HG03135 (cell line): ENCODE data around the gene PRDM16.

Source experiments
- ATAC-seq: cut with Tn5 transposase; IDR thresholded peaks from one replicate; pipeline ENCODE4 v1.9.1; 2021; ENCODE audit warnings: mild to moderate bottlenecking, moderate library complexity; ENCODE audit not compliant: unreplicated experiment

PRDM16 gene

DNA sequence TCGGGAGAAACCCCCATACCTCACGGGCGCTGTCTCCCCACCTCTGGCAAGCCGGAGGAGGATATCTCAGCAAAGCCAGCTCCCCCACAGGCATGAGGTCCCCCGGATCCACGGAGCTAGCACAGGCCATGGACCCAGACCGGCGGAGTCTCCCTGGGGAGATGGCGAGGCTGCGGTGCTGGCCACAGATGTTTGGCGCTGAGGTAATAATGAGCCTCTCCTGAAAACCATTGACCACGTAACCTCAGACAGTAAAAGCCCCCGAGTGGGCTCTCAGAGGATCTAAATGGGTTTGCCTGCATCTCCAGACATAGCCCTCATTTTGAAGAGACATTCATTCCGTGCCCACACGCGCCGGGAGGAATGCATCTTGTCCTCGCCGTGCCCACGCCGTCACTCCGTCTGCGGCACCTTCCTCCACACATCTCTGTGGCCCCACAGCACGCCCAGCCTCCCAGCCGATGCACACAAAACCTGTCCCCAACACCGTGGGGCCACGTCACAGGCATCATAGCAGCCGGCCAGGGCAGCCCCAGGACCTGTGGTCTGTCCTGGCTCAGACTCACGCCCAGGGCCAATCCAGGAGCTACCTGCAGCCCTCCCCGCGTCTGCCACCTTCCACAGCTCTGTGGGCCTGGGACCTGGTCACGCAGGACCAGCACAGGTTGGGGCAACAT, 150.9 kb downstream of the PRDM16 start:
- ATAC-seq = no peak

GRCh38 chr1:3221112-3222041, 152.4 kb downstream of the PRDM16 start:
- no peak for ATAC-seq

DNA sequence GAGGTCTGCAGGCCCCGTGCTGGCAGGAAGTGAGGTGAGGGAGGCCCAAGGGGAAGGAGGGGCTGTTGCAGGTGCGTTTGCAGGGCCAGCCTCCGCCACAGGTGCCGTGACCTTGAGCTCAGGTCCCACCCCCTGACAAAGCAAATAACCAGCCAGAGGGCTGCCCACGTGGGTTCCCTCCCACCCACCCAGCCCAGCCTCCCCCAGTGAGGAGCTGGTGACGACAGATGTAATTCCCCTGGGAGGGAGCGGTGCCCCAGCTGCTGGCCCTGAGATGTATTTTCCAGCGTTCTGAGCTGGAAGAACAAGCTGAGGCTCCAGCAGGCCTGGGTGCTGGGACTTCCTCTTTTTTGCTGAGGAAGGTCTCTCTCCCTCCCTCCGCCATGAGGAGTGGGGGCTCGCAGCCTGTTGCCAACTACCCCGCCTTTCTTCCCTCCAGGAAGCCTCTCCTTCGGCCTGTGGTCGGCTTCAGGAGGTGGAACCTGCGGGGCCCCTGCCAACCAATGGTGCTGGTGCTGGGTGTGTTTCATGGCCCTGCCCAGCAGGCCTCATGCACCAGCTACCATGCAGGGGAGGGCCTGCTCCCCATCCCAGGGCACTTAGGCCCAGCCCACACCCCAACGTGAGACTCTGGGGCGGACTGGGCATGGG, 153.2 kb downstream of the PRDM16 start:
- ATAC-seq = no peak

GRCh38 chr1:3225661-3226060, 156.7 kb downstream of the PRDM16 start:
- ATAC-seq = no peak

GRCh38 chr1:3226191-3226590, 157.2 kb downstream of the PRDM16 start:
- no peak for ATAC-seq

DNA sequence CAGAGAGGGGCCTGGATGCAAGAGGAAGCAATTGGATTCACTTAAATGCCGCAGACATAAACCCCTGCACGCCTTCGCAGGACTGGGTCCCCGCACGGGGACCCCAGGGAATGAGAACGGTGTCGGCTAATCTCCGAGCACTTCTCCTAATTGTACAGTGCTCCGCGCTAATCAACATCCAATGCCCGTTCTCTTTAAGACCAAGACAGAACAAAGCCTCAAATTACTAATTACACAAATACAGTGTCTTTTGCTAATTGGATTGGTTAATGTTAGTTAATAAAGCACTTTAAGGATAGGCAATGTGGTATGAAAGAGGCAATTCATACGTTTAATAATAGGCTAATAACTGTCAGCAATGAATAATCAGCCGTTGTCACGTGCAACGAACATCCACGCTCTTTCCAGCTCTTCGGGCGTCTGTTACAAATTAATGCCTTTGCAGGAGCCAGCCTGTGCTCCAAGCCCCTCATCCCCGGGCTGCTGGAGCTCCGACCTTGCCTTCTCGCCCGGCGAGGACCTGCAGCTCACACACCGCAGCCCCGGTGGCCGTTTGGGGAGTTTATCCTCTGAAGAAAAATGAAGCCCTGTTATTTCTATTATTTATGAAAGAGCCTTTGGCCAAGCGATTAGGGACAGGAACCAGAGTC, 157.8 kb downstream of the PRDM16 start:
- ATAC-seq = no peak

GRCh38 chr1:3227351-3227704, 158.3 kb downstream of the PRDM16 start:
- no peak for ATAC-seq

DNA sequence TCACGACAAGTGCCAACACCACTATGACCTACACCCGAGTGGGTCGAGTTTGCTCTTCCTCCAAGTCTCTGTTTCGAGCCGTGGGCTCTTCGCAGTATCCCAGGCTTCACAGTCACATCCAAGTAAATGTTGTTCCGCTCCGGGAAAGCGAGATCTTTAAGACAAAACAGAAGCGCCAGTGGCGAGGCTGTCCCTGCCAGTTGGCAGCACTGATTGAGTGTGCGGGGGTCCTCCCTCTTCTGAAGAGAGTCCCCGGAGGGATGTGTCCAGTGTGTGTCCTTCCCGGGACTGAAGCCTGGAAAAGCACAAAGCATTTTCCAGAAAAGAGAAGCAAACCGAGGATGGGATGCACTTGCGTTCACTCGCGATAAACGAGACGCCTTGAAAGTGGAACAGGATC, 158.9 kb downstream of the PRDM16 start:
- no peak for ATAC-seq

DNA sequence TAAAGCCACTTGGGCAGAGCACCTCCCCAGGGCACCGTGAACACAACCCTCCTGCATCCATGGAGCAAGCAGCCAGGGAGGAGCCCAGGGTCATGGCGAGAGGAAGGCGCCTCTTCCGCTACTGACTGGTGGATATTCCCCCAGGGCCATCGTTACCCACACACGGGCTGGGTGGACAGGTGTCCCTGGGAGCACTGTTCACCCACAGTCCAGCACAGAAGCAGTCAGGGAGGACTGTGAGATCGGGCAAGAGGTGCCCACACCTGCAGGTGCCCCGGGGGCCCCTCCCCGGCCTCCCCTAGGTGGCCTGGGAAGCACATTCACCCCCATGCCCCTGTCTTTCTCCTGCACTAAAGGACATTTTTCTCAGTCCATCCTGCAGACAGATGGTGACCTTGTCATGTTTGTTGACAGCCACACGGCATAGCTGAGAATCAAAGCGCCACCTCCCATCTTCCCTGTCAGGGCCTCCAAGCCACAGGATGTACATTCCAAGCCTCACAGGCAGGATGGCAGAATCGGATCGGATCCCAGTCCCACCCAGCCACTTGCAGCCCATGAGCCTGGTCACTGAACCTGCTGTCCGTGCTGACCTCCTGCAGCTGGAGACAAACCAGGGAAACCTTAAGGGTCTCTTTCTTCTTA, 160.2 kb downstream of the PRDM16 start:
- no peak for ATAC-seq

- no peak for ATAC-seq
Measured at GRCh38 chr1:3230553-3230952, 161.6 kb downstream of the PRDM16 start.

DNA sequence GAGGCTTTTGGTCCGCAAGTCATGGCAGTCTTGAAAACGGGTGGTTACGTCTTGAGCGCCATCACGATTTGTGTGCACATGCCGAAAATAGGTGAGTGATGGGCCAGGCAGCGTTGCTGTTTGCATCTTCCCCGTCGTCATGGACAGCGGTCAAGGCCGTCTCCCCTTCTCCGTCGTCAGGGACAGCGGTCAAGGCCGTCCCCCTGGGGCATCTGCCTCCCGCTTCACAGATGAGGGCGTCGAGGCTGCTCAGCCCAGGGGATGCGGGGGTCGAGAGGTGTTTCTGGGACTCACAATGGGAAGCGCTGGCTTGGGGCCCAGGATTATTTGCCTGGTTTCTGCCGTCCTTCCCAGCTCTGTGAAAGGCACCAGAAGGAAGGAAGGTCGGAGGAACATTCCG, 162.2 kb downstream of the PRDM16 start:
- ATAC-seq = no peak

- ATAC-seq = no peak
Measured at GRCh38 chr1:3231826-3232225, 162.8 kb downstream of the PRDM16 start.

GRCh38 chr1:3233031-3233430, 164.0 kb downstream of the PRDM16 start:
- no peak for ATAC-seq

GRCh38 chr1:3233551-3233950, 164.5 kb downstream of the PRDM16 start:
- ATAC-seq = no peak

DNA sequence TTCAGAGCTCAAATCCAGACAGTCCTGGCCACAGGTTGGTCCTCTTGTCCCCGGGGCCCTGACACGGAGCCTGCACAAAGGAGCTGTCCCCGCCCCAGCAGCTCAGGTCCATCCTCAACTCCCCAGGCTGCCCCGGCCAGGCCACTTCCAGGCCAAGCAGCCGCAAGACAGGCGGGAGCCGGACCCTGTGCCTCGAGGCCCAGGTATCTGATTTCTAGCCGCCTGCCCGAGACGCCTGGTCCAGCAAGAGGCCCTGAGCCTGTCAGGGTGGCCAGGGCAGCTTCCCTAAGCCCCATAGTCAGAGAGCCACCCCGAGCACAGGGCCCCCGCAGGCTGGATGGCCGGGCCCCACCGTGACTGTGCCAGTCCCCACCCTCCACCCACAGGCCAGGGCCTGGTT, 165.3 kb downstream of the PRDM16 start:
- ATAC-seq = no peak

GRCh38 chr1:3234956-3235355, 166.0 kb downstream of the PRDM16 start:
- ATAC-seq = no peak

DNA sequence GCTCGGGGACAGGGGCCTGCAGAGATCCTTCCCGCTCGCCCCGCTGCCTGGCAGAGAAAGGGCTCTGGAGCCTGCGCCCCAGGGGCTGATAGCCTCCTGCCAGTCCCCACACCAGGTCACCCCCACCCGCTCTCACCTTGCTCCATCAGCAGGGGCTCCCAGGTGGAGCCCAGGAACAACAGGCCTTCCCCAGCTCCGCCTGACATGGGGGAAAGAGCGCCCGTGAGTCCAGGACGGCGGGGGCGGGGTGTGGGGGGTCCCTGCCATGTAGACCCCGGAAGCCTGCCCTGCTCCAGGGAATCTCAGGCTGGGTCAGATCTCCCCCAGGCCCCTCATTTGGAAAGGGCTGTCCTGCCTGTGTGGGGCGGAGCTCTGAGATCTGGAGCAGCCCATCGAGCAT, 166.5 kb downstream of the PRDM16 start:
- no peak for ATAC-seq

- ATAC-seq = no peak
Measured at GRCh38 chr1:3236361-3236760, 167.4 kb downstream of the PRDM16 start.

- no peak for ATAC-seq
Measured at GRCh38 chr1:3236955-3237354, 168.0 kb downstream of the PRDM16 start.

GRCh38 chr1:3237570-3237969, 168.6 kb downstream of the PRDM16 start:
- no peak for ATAC-seq
